Fibroblast of lung (primary cell): ENCODE measurements around the gene ALDOA.

ENCODE experiments used
- EZH2 ChIP-seq: IDR thresholded peaks from 2 replicates; pipeline ENCODE4 v1.5.1; 2012; ENCODE audit warnings: low read length, control low read depth, mild to moderate bottlenecking; ENCODE audit errors: missing control alignments
- TF ChIP-seq, protein P1 (sequence below), 2 donors: IDR thresholded peaks in 1 of 2; conservative IDR thresholded peaks in 1 of 2; 1 replicate in 1 of 2; 2 replicates in 1 of 2; pipeline ENCODE4 v1.5.1; 2011 to 2012; ENCODE audit warnings: low read length in 2 of 2, control low read depth in 1 of 2, inconsistent platforms in 1 of 2, low read depth in 1 of 2, mild to moderate bottlenecking in 1 of 2

DNA sequence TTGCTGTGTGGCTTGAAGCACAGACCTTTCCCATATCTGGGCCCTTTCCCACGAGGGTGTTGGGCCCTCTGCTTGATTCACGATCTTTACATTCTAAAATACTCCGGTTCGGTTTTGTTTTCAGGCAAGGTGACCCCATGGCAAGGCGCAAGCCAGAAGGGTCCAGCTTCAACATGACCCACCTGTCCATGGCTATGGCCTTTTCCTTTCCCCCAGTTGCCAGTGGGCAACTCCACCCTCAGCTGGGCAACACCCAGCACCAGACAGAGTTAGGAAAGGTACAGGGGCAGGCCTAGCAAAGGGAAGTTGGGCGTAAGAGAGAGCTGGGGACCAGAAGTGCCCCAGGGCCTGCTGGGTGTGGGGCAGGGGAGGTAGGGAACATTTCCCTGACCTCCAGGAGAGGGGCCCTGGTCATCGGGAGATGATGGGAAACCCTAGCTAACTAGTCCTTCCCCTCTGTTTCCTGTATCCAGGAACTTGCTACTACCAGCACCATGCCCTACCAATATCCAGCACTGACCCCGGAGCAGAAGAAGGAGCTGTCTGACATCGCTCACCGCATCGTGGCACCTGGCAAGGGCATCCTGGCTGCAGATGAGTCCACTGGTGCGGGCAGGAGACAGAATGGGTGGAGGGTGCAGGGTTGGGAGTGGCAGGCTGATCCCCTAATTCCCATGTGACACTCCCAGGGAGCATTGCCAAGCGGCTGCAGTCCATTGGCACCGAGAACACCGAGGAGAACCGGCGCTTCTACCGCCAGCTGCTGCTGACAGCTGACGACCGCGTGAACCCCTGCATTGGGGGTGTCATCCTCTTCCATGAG lies 1.4 kb downstream of the ALDOA start:
- TF ChIP-seq, protein P1, sequence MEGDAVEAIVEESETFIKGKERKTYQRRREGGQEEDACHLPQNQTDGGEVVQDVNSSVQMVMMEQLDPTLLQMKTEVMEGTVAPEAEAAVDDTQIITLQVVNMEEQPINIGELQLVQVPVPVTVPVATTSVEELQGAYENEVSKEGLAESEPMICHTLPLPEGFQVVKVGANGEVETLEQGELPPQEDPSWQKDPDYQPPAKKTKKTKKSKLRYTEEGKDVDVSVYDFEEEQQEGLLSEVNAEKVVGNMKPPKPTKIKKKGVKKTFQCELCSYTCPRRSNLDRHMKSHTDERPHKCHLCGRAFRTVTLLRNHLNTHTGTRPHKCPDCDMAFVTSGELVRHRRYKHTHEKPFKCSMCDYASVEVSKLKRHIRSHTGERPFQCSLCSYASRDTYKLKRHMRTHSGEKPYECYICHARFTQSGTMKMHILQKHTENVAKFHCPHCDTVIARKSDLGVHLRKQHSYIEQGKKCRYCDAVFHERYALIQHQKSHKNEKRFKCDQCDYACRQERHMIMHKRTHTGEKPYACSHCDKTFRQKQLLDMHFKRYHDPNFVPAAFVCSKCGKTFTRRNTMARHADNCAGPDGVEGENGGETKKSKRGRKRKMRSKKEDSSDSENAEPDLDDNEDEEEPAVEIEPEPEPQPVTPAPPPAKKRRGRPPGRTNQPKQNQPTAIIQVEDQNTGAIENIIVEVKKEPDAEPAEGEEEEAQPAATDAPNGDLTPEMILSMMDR (conservative IDR thresholded peaks at IDR 0.05 in 1 of 2, IDR thresholded peaks at IDR 0.05 in 1 of 2; ENCODE audit: low read depth in 1 of 2, low read length in 2 of 2) = no peak
- no peak for TF ChIP-seq EZH2
